ENCODE data around the gene ZNF277.

ZNF277 gene

GRCh38 chr7:112211348-112211907 is 4.9 kb downstream of the ZNF277 start:
- no peak overlapping the region for H3K4me3 Mint-ChIP-seq

GRCh38 chr7:112212571-112212970 is 6.1 kb downstream of the ZNF277 start:
- Mint-ChIP-seq H3K27ac (no peak overlapping the region), H3K9me3 (peaks cover 9% of the 10 kb centered on the region), H3K4me1 (ENCODE audit: low read depth) (peaks cover 24% of the 10 kb centered on the region), H3K36me3 (ENCODE audit: low read depth) (peaks cover 8% of the 10 kb centered on the region), H3K4me3 (no peak overlapping the region), H3K27me3 (no peaks in the 10 kb centered on the region)
- intact Hi-C loops (cut with micrococcal nuclease) = no loop called here

More at GRCh38 chr7:112211348-112211907, 4.9 kb downstream of the ZNF277 start:
- H3K27ac Mint-ChIP-seq = no peak overlapping the region
- H3K9me3 Mint-ChIP-seq = peaks cover 9% of the 10 kb centered on the region
- peaks cover 32% of the 10 kb centered on the region for H3K4me1 Mint-ChIP-seq (ENCODE audit: low read depth)
- peaks cover 17% of the 10 kb centered on the region for H3K36me3 Mint-ChIP-seq (ENCODE audit: low read depth)
- intact Hi-C loops (cut with micrococcal nuclease) = no loop called here
- H3K27me3 Mint-ChIP-seq = no peaks in the 10 kb centered on the region

GRCh38 chr7:112213735-112214134 is 7.2 kb downstream of the ZNF277 start:
- Mint-ChIP-seq H3K27me3 (no peaks in the 10 kb centered on the region), H3K4me1 (ENCODE audit: low read depth) (peaks cover 18% of the 10 kb centered on the region), H3K36me3 (ENCODE audit: low read depth) (peaks cover 13% of the 10 kb centered on the region), H3K9me3 (peaks cover 9% of the 10 kb centered on the region), H3K4me3 (no peak overlapping the region), H3K27ac (no peak overlapping the region)
- intact Hi-C loops (cut with micrococcal nuclease) = no loop called here

- intact Hi-C loops (cut with micrococcal nuclease) = no loop called here
- Mint-ChIP-seq H3K27me3 (no peaks in the 10 kb centered on the region), H3K4me3 (no peak overlapping the region), H3K9me3 (peaks cover 9% of the 10 kb centered on the region), H3K36me3 (ENCODE audit: low read depth) (peaks cover 13% of the 10 kb centered on the region), H3K27ac (no peak overlapping the region), H3K4me1 (ENCODE audit: low read depth) (peaks cover 18% of the 10 kb centered on the region)
Measured at GRCh38 chr7:112214268-112214667, 7.8 kb downstream of the ZNF277 start.

- intact Hi-C loops (cut with micrococcal nuclease) = no loop called here
Measured at GRCh38 chr7:112214883-112215282, 8.4 kb downstream of the ZNF277 start.

GRCh38 chr7:112215787-112216186 is 9.3 kb downstream of the ZNF277 start:
- Mint-ChIP-seq H3K36me3 (ENCODE audit: low read depth) (peaks cover 16% of the 10 kb centered on the region), H3K4me1 (ENCODE audit: low read depth) (peaks cover 18% of the 10 kb centered on the region), H3K9me3 (peaks cover 12% of the 10 kb centered on the region), H3K4me3 (no peak overlapping the region), H3K27ac (no peak overlapping the region), H3K27me3 (no peaks in the 10 kb centered on the region)
- intact Hi-C loops (cut with micrococcal nuclease) = no loop called here

More at GRCh38 chr7:112214883-112215282, 8.4 kb downstream of the ZNF277 start:
- Mint-ChIP-seq H3K27ac (no peak overlapping the region), H3K4me3 (no peak overlapping the region), H3K9me3 (peaks cover 9% of the 10 kb centered on the region), H3K4me1 (ENCODE audit: low read depth) (peaks cover 18% of the 10 kb centered on the region), H3K27me3 (no peaks in the 10 kb centered on the region), H3K36me3 (ENCODE audit: low read depth) (peaks cover 13% of the 10 kb centered on the region)

GRCh38 chr7:112220877-112221434 is 14.5 kb downstream of the ZNF277 start:
- no peak overlapping the region for H3K27ac Mint-ChIP-seq
- H3K36me3 Mint-ChIP-seq (ENCODE audit: low read depth) = peaks cover 12% of the 10 kb centered on the region
- no peak overlapping the region for H3K4me3 Mint-ChIP-seq
- H3K27me3 Mint-ChIP-seq = no peaks in the 10 kb centered on the region
- intact Hi-C loops (cut with micrococcal nuclease) = no loop called here
- no peaks in the 10 kb centered on the region for H3K4me1 Mint-ChIP-seq (ENCODE audit: low read depth)
- H3K9me3 Mint-ChIP-seq = peaks cover 8% of the 10 kb centered on the region

GRCh38 chr7:112223310-112223709 is 16.8 kb downstream of the ZNF277 start:
- Mint-ChIP-seq H3K27ac (no peak overlapping the region), H3K27me3 (no peaks in the 10 kb centered on the region), H3K4me1 (ENCODE audit: low read depth) (no peaks in the 10 kb centered on the region), H3K36me3 (ENCODE audit: low read depth) (peaks cover 12% of the 10 kb centered on the region), H3K9me3 (peaks cover 8% of the 10 kb centered on the region), H3K4me3 (no peak overlapping the region)
- intact Hi-C loops (cut with micrococcal nuclease) = no loop called here

GRCh38 chr7:112224186-112224585 is 17.7 kb downstream of the ZNF277 start:
- Mint-ChIP-seq H3K4me3 (no peak overlapping the region), H3K27me3 (no peaks in the 10 kb centered on the region), H3K4me1 (ENCODE audit: low read depth) (peaks cover 5% of the 10 kb centered on the region), H3K27ac (no peak overlapping the region), H3K36me3 (ENCODE audit: low read depth) (peaks cover 7% of the 10 kb centered on the region), H3K9me3 (peaks cover 8% of the 10 kb centered on the region)
- intact Hi-C loops (cut with micrococcal nuclease) = no loop called here

- intact Hi-C loops (cut with micrococcal nuclease) = no loop called here
- H3K36me3 Mint-ChIP-seq (ENCODE audit: low read depth) = peaks cover 7% of the 10 kb centered on the region
- H3K27me3 Mint-ChIP-seq = no peaks in the 10 kb centered on the region
- peaks cover 8% of the 10 kb centered on the region for H3K9me3 Mint-ChIP-seq
- peaks cover 9% of the 10 kb centered on the region for H3K4me1 Mint-ChIP-seq (ENCODE audit: low read depth)
- no peak overlapping the region for H3K27ac Mint-ChIP-seq
- no peak overlapping the region for H3K4me3 Mint-ChIP-seq
Measured at GRCh38 chr7:112225006-112225405, 18.5 kb downstream of the ZNF277 start.

- peaks cover 10% of the 10 kb centered on the region for H3K4me1 Mint-ChIP-seq (ENCODE audit: low read depth)
- H3K9me3 Mint-ChIP-seq = no peaks in the 10 kb centered on the region
- no peak overlapping the region for H3K4me3 Mint-ChIP-seq
- no peak overlapping the region for H3K27ac Mint-ChIP-seq
- no peaks in the 10 kb centered on the region for H3K27me3 Mint-ChIP-seq
- intact Hi-C loops (cut with micrococcal nuclease) = no loop called here
- no peaks in the 10 kb centered on the region for H3K36me3 Mint-ChIP-seq (ENCODE audit: low read depth)
Measured at GRCh38 chr7:112226701-112227276, 20.3 kb downstream of the ZNF277 start.

- no peaks in the 10 kb centered on the region for H3K27me3 Mint-ChIP-seq
Measured at GRCh38 chr7:112228632-112229031, 22.1 kb downstream of the ZNF277 start.

GRCh38 chr7:112232212-112232978 is 25.9 kb downstream of the ZNF277 start:
- Mint-ChIP-seq H3K4me1 (ENCODE audit: low read depth) (peaks cover 10% of the 10 kb centered on the region), H3K4me3 (no peak overlapping the region), H3K9me3 (peaks cover 1% of the 10 kb centered on the region), H3K36me3 (ENCODE audit: low read depth) (no peaks in the 10 kb centered on the region), H3K27me3 (no peaks in the 10 kb centered on the region), H3K27ac (no peak overlapping the region)
- intact Hi-C loops (cut with micrococcal nuclease) = no loop called here

More at GRCh38 chr7:112228632-112229031, 22.1 kb downstream of the ZNF277 start:
- no peaks in the 10 kb centered on the region for H3K36me3 Mint-ChIP-seq (ENCODE audit: low read depth)
- H3K4me1 Mint-ChIP-seq (ENCODE audit: low read depth) = peaks cover 10% of the 10 kb centered on the region
- H3K9me3 Mint-ChIP-seq = no peaks in the 10 kb centered on the region
- H3K4me3 Mint-ChIP-seq = no peak overlapping the region
- no peak overlapping the region for H3K27ac Mint-ChIP-seq
- intact Hi-C loops (cut with micrococcal nuclease) = no loop called here

- Mint-ChIP-seq H3K36me3 (ENCODE audit: low read depth) (no peaks in the 10 kb centered on the region), H3K4me1 (ENCODE audit: low read depth) (peaks cover 10% of the 10 kb centered on the region), H3K4me3 (no peak overlapping the region), H3K9me3 (peaks cover 9% of the 10 kb centered on the region), H3K27me3 (no peaks in the 10 kb centered on the region), H3K27ac (no peak overlapping the region)
- intact Hi-C loops (cut with micrococcal nuclease) = no loop called here
Measured at GRCh38 chr7:112233048-112233697, 26.7 kb downstream of the ZNF277 start.
